D721Med (cell line): ENCODE data around the gene MGAT2.
"Not testable (repeated sequence)": the region's sequence is repeated elsewhere in the genome, so short reads cannot be mapped to it uniquely, and the experiment has no call there.

ENCODE experiments used
- DNase-seq: peaks from one replicate; pipeline ENCODE4 v3.0.0; 2011; ENCODE audit warnings: low spot score; ENCODE audit not compliant: insufficient read length
- FAIRE-seq: peaks from 2 replicates; lab custom pipeline; 2011; peaks lifted over from hg19 to GRCh38; lab: Jason Lieb, UNC
- CTCF ChIP-seq: IDR thresholded peaks from 2 replicates; pipeline ENCODE4 v1.5.1; 2012; ENCODE audit warnings: mild to moderate bottlenecking, control low read depth; ENCODE audit not compliant: insufficient read depth; ENCODE audit errors: missing control alignments

The MGAT2 gene

DNA sequence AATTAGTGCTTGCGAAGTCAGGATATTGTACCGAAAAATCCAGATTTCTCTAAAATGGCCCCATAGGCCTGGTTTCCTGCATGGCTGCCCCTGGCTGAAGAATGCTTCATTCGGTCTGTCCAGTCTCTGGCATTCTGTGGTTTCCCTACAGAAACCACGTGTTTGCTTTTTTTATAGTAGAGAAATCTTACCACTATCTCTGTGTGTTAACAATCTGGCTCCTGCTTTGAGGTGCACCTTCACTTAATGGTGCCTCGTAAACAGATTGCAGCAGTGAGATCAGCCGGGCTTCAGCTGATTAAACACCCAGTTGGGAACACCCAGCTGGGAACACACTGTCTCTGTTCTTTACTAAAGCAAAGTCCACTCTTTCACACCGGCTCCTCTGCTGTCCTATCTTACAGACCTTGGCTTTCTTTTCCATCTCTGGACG is 21.1 kb downstream of the MGAT2 start:
- FAIRE-seq = no peak

DNA sequence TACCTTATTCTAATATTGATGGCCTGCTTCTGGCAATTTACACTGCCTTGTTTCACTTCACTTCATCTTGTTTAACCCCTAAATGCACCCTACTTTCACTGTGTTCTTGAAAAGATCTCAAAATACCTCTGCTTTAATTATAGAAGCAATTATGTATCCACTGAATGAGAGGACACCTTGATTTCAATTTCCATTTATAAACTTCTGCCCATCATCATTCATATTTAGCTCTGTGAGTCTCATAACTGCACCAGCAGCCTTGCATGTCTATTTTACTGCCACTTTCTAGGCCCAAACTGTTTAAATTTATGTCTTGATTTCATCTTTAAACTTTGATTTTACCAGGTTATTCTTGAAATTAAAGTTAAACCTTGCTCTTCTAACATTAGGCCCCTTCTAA is 21.6 kb downstream of the MGAT2 start:
- TF ChIP-seq CTCF = no peak
- FAIRE-seq (no peak), DNase-seq (no peak)

More for the DNA sequence above, 21.1 kb downstream of the MGAT2 start:
- TF ChIP-seq CTCF = no peak
- no peak for DNase-seq

GRCh38 chr14:49653508-49653907 is 32.9 kb downstream of the MGAT2 start:
- no peak for FAIRE-seq
- no peak for TF ChIP-seq CTCF

GRCh38 chr14:49654511-49654910 is 33.9 kb downstream of the MGAT2 start:
- FAIRE-seq (no peak), DNase-seq (no peak)
- no peak for TF ChIP-seq CTCF

More at GRCh38 chr14:49653508-49653907, 32.9 kb downstream of the MGAT2 start:
- no peak for DNase-seq

DNA sequence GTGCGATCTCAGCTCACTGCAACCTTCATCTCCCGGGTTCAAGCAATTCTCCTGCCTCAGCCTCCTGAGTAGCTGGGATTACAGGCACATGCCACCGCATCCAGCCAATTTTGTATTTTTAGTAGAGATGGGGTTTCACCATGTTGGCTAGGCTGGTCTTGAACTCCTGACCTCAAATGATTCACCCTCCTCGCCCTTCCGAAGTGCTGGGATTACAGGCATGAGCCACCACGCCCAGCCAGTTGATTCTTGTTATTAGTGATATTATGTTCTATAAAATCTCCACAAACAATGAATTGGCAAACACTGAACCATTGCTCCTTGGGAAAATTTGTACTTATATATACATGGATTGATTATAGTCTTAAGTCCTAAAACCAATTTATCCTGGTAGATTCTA is 36.9 kb downstream of the MGAT2 start:
- FAIRE-seq = not testable (repeated sequence)

GRCh38 chr14:49659526-49660455 is 39.2 kb downstream of the MGAT2 start:
- DNase-seq (no peak), FAIRE-seq (no peak)
- TF ChIP-seq CTCF = no peak

More for the DNA sequence above, 36.9 kb downstream of the MGAT2 start:
- not testable (repeated sequence) for DNase-seq

DNA sequence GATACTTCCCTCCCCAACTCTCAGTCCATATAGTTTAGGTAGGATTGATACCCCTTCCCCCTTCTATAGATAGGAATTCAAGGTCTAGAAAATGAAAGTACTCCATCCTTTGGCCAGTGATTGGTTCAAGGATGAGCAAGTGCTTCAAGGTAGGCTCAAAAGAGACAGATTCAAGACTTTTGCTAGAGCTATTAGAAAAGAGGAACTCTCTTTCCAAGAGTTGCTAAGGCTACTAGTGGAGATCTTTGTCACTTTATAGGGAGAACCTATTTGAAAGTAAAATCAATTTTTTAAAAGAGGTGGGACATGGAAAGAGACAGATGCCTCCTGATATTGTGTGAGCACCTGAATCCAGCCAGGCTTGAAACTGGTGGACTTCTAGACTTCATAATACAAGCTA is 49.9 kb downstream of the MGAT2 start:
- no peak for TF ChIP-seq CTCF
- no peak for FAIRE-seq
- no peak for DNase-seq
